ENCODE data around the gene PKD1L1. TPM values are rescaled to one million over a fixed set of nuclear protein-coding genes. Genes with fewer than 3 reads are reported as not detected.

Gene PKD1L1
- total RNA-seq, 1 experiment from 2014 or later, result 0.17 TPM

- H3K4me1 ChIP-seq (ENCODE audit: insufficient read depth, low read length), result no peaks in the 10 kb centered on the region
- Mint-ChIP-seq H3K27me3 (ENCODE audit: low read depth) (no peaks in the 10 kb centered on the region), H3K9me3 (peaks cover 14 to 16% of the 10 kb centered on the region in 2 experiments; a peak in 4 of 5 replicates), H3K36me3 (ENCODE audit: insufficient read depth in 1 of 3, low read depth in 3 of 3) (peaks cover 33 to 54% (median 52%) of the 10 kb centered on the region in 3 experiments), H3K4me3 (no peak overlapping the region), H3K27ac (no peak overlapping the region), H3K4me1 (peaks cover 10 to 13% of the 10 kb centered on the region in 2 experiments)
- H2AFZ ChIP-seq (ENCODE audit: low read length), result no peak overlapping the region
- no peak for TF ChIP-seq CTCF (conservative IDR thresholded peaks at IDR 0.05)
- no peak overlapping the region for H3K27ac ChIP-seq (ENCODE audit: insufficient read length, low read depth, low read length)
- no peak overlapping the region for H3K14ac ChIP-seq (ENCODE audit: insufficient read depth, low read length)
- no peak overlapping the region for H3K4me2 ChIP-seq (ENCODE audit: insufficient read depth, insufficient read length, low read length)
- no peak overlapping the region for H2BK120ac ChIP-seq (ENCODE audit: low read depth, low read length, poor library complexity, severe bottlenecking)
- H4K8ac ChIP-seq (replicated peaks; ENCODE audit: insufficient read length, low read depth, low read length), result no peak overlapping the region
- H2BK5ac ChIP-seq (ENCODE audit: insufficient read length, low read length), result no peak overlapping the region
- no peak overlapping the region for H3K23ac ChIP-seq (ENCODE audit: insufficient read length, low read depth, low read length)
- H4K91ac ChIP-seq (ENCODE audit: insufficient read length, low read depth, low read length), result no peak overlapping the region
- no peaks in the 10 kb centered on the region for H3K27me3 ChIP-seq (ENCODE audit: insufficient read depth, low read length)
- no peak overlapping the region for H2AK5ac ChIP-seq (ENCODE audit: insufficient read length, low read length)
- H3K23me2 ChIP-seq (ENCODE audit: insufficient read length, low read depth, low read length, poor library complexity, severe bottlenecking), result no peaks in the 10 kb centered on the region
- H3K79me1 ChIP-seq (ENCODE audit: insufficient read depth, low read depth, low read length, poor library complexity, severe bottlenecking), result no peaks in the 10 kb centered on the region
- H3T11ph ChIP-seq (ENCODE audit: low read length), result no peak overlapping the region
- no peak overlapping the region for H3K18ac ChIP-seq (ENCODE audit: insufficient read length, low read depth, low read length)
- H3K79me2 ChIP-seq (ENCODE audit: insufficient read depth, low read length), result no peaks in the 10 kb centered on the region
- WGBS (ENCODE audit: extremely low coverage, insufficient read length, low lambda C conversion rate), result no CpG with 5 or more reads among the region's 6 CpGs
- H4K5ac ChIP-seq (ENCODE audit: insufficient read length, low read depth, low read length), result no peak overlapping the region
- H3K56ac ChIP-seq (ENCODE audit: insufficient read length, low read depth, low read length), result no peak overlapping the region
- no peak overlapping the region for H2BK20ac ChIP-seq (ENCODE audit: low read depth, low read length, poor library complexity, severe bottlenecking)
- no peak overlapping the region for H3K4ac ChIP-seq (ENCODE audit: low read depth, low read length)
- no peak overlapping the region for H3K9ac ChIP-seq (ENCODE audit: extremely low read depth, insufficient read length, low read length)
- no peaks in the 10 kb centered on the region for H4K20me1 ChIP-seq (ENCODE audit: control insufficient read depth, insufficient read depth, insufficient read length)
- no peak overlapping the region for H2BK12ac ChIP-seq (ENCODE audit: insufficient read length, low read depth, low read length)
- H2BK15ac ChIP-seq (ENCODE audit: low read depth, low read length), result no peak overlapping the region
- H3K9me3 ChIP-seq (ENCODE audit: control insufficient read depth, low read depth, low read length), result no peaks in the 10 kb centered on the region
- DNase-seq, result no peak
Observed at GRCh38 chr7:47957156-47957555, 8.9 kb upstream of the PKD1L1 start.
